ENCODE data around the gene PPP1CB. TPM values are rescaled to one million over a fixed set of nuclear protein-coding genes. Genes with fewer than 3 reads are reported as not detected.

PPP1CB gene
- total RNA-seq, 1 donor, result 170 TPM

GRCh38 chr2:28721601-28722191, 29.9 kb upstream of the PPP1CB start:
- no peaks in the 10 kb centered on the region for H3K79me2 ChIP-seq (ENCODE audit: insufficient read depth, low read length)
- no peaks in the 10 kb centered on the region for H3K36me3 ChIP-seq (ENCODE audit: insufficient read depth, low read length)
- H3K9me3 ChIP-seq (ENCODE audit: low read depth, low read length), result no peaks in the 10 kb centered on the region
- H3K4me2 ChIP-seq (ENCODE audit: insufficient read depth, low read length), result no peak overlapping the region
- no peaks in the 10 kb centered on the region for H3K27me3 ChIP-seq (ENCODE audit: insufficient read depth, low read length)
- H4K20me1 ChIP-seq (ENCODE audit: insufficient read depth, low read length), result no peaks in the 10 kb centered on the region
- H3K27ac ChIP-seq (ENCODE audit: low read depth, low read length), result no peak overlapping the region
- no peak for TF ChIP-seq CTCF (IDR thresholded peaks at IDR 0.05; ENCODE audit: extremely low read depth, low read depth, low read length)
- H3K4me1 ChIP-seq (ENCODE audit: insufficient read depth, low read length), result peaks cover 13% of the 10 kb centered on the region
- no peak overlapping the region for H3K4me3 ChIP-seq (ENCODE audit: insufficient read depth, low read length)
- DNase-seq (ENCODE audit: insufficient read length, low spot score, missing footprints), result no peak
- H2AFZ ChIP-seq (ENCODE audit: low read length), result no peak overlapping the region

GRCh38 chr2:28725021-28725711, 26.5 kb upstream of the PPP1CB start:
- no peak overlapping the region for H3K4me3 ChIP-seq (ENCODE audit: insufficient read depth, low read length)
- H3K9me3 ChIP-seq (ENCODE audit: low read depth, low read length), result no peaks in the 10 kb centered on the region
- H3K27me3 ChIP-seq (ENCODE audit: insufficient read depth, low read length), result no peaks in the 10 kb centered on the region
- peaks cover 6% of the 10 kb centered on the region for H3K4me1 ChIP-seq (ENCODE audit: insufficient read depth, low read length)
- H3K27ac ChIP-seq (ENCODE audit: low read depth, low read length), result no peak overlapping the region
- H3K4me2 ChIP-seq (ENCODE audit: insufficient read depth, low read length), result no peak overlapping the region
- no peak overlapping the region for H2AFZ ChIP-seq (ENCODE audit: low read length)
- no peak for TF ChIP-seq CTCF (IDR thresholded peaks at IDR 0.05; ENCODE audit: extremely low read depth, low read depth, low read length)
- no peaks in the 10 kb centered on the region for H3K36me3 ChIP-seq (ENCODE audit: insufficient read depth, low read length)
- DNase-seq (ENCODE audit: insufficient read length, low spot score, missing footprints), result no peak
- no peaks in the 10 kb centered on the region for H3K79me2 ChIP-seq (ENCODE audit: insufficient read depth, low read length)
- no peaks in the 10 kb centered on the region for H4K20me1 ChIP-seq (ENCODE audit: insufficient read depth, low read length)

- no peaks in the 10 kb centered on the region for H3K9me3 ChIP-seq (ENCODE audit: low read depth, low read length)
- no peak overlapping the region for H3K4me2 ChIP-seq (ENCODE audit: insufficient read depth, low read length)
- no peak overlapping the region for H3K4me3 ChIP-seq (ENCODE audit: insufficient read depth, low read length)
- no peak overlapping the region for H3K27ac ChIP-seq (ENCODE audit: low read depth, low read length)
- H2AFZ ChIP-seq (ENCODE audit: low read length), result no peak overlapping the region
- DNase-seq (ENCODE audit: insufficient read length, low spot score, missing footprints), result no peak
- H3K4me1 ChIP-seq (ENCODE audit: insufficient read depth, low read length), result peaks cover 9% of the 10 kb centered on the region
- no peaks in the 10 kb centered on the region for H3K36me3 ChIP-seq (ENCODE audit: insufficient read depth, low read length)
- TF ChIP-seq CTCF (IDR thresholded peaks at IDR 0.05; ENCODE audit: extremely low read depth, low read depth, low read length), result no peak
- H3K79me2 ChIP-seq (ENCODE audit: insufficient read depth, low read length), result no peaks in the 10 kb centered on the region
- H3K27me3 ChIP-seq (ENCODE audit: insufficient read depth, low read length), result no peaks in the 10 kb centered on the region
- H4K20me1 ChIP-seq (ENCODE audit: insufficient read depth, low read length), result no peaks in the 10 kb centered on the region
Measured at GRCh38 chr2:28726177-28726576, 25.5 kb upstream of the PPP1CB start.

GRCh38 chr2:28729698-28730097, 21.9 kb upstream of the PPP1CB start:
- H3K4me2 ChIP-seq (ENCODE audit: insufficient read depth, low read length), result no peak overlapping the region
- no peaks in the 10 kb centered on the region for H3K9me3 ChIP-seq (ENCODE audit: low read depth, low read length)
- no peaks in the 10 kb centered on the region for H3K36me3 ChIP-seq (ENCODE audit: insufficient read depth, low read length)
- H2AFZ ChIP-seq (ENCODE audit: low read length), result no peak overlapping the region
- TF ChIP-seq CTCF (IDR thresholded peaks at IDR 0.05; ENCODE audit: extremely low read depth, low read depth, low read length), result no peak
- H3K4me1 ChIP-seq (ENCODE audit: insufficient read depth, low read length), result peaks cover 9% of the 10 kb centered on the region
- H4K20me1 ChIP-seq (ENCODE audit: insufficient read depth, low read length), result no peaks in the 10 kb centered on the region
- no peak overlapping the region for H3K4me3 ChIP-seq (ENCODE audit: insufficient read depth, low read length)
- H3K27me3 ChIP-seq (ENCODE audit: insufficient read depth, low read length), result no peaks in the 10 kb centered on the region
- H3K27ac ChIP-seq (ENCODE audit: low read depth, low read length), result peak overlapping the region; percentile 15
- DNase-seq (ENCODE audit: insufficient read length, low spot score, missing footprints), result peak; percentile 82
- H3K79me2 ChIP-seq (ENCODE audit: insufficient read depth, low read length), result no peaks in the 10 kb centered on the region

All from osteoblast (primary cell).